ENCODE results near the gene MYO7B. TPM values are rescaled to one million over a fixed set of nuclear protein-coding genes. Genes with fewer than 3 reads are reported as not detected.

MYO7B gene
- polyA plus RNA-seq, 2 of the 4 experiments (the other 2 are of a cell fraction): 0.04 to 0.09 TPM

GRCh38 chr2:127633556-127634065 is 98.1 kb downstream of the MYO7B start:
- Histone ChIP-seq H3K4me2 (no peak overlapping the region), H3K27ac (no peak overlapping the region), H3K4me3 (no peak overlapping the region), H3K4me1 (peaks cover 15% of the 10 kb centered on the region), H3K9me3 (no peaks in the 10 kb centered on the region)
- FAIRE-seq (no peak), ATAC-seq (no peak), DNase-seq (ENCODE audit: low read depth in 1 of 2, low spot score in 1 of 2) (no peak)
- 94% methylated on average over 9 of the region's 9 CpGs for WGBS (ENCODE audit: missing lambda C conversion rate)
- ChIA-PET POLR2A (no interaction called here), CTCF (interaction anchor here (1.5 kb wide), 1 partner anchor 16 kb away, joined by 4 read pairs; no protein-coding TSS in a partner anchor)
- TF ChIP-seq CBX8 (IDR thresholded peaks at IDR 0.05): no peak
- TF ChIP-seq CHD2 (IDR thresholded peaks at IDR 0.05; ENCODE audit: low read length, partially characterized antibody): no peak
- no peak for TF ChIP-seq PBX3 (IDR thresholded peaks at IDR 0.05)
- TF ChIP-seq HMGXB4 (CRISPR knock-in tag; IDR thresholded peaks at IDR 0.05; ENCODE audit: borderline replicate concordance): no peak
- TF ChIP-seq, protein P1, sequence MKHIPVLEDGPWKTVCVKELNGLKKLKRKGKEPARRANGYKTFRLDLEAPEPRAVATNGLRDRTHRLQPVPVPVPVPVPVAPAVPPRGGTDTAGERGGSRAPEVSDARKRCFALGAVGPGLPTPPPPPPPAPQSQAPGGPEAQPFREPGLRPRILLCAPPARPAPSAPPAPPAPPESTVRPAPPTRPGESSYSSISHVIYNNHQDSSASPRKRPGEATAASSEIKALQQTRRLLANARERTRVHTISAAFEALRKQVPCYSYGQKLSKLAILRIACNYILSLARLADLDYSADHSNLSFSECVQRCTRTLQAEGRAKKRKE (CRISPR knock-in tag; IDR thresholded peaks at IDR 0.05; ENCODE audit: low read depth): no peak
- TF ChIP-seq EHF (CRISPR knock-in tag; IDR thresholded peaks at IDR 0.05): no peak
- no peak for TF ChIP-seq HOXB5 (CRISPR knock-in tag; IDR thresholded peaks at IDR 0.05)
- no peak for TF ChIP-seq KDM1A (IDR thresholded peaks at IDR 0.05; ENCODE audit: low read depth)
- TF ChIP-seq MAFK (IDR thresholded peaks at IDR 0.05; ENCODE audit: partially characterized antibody): no peak
- no peak for TF ChIP-seq HOXA7 (CRISPR knock-in tag; IDR thresholded peaks at IDR 0.05)
- no peak for TF ChIP-seq RNF2 (IDR thresholded peaks at IDR 0.05; ENCODE audit: borderline replicate concordance, low read depth)
- no peak for TF ChIP-seq KDM5A (IDR thresholded peaks at IDR 0.05)
- TF ChIP-seq NFE2L2 (conservative IDR thresholded peaks at IDR 0.05; ENCODE audit: low read length): no peak
- no peak for TF ChIP-seq CTCF (IDR thresholded peaks at IDR 0.05)
- TF ChIP-seq GATA3 (IDR thresholded peaks at IDR 0.05; ENCODE audit: borderline replicate concordance): no peak
- TF ChIP-seq, protein P2, sequence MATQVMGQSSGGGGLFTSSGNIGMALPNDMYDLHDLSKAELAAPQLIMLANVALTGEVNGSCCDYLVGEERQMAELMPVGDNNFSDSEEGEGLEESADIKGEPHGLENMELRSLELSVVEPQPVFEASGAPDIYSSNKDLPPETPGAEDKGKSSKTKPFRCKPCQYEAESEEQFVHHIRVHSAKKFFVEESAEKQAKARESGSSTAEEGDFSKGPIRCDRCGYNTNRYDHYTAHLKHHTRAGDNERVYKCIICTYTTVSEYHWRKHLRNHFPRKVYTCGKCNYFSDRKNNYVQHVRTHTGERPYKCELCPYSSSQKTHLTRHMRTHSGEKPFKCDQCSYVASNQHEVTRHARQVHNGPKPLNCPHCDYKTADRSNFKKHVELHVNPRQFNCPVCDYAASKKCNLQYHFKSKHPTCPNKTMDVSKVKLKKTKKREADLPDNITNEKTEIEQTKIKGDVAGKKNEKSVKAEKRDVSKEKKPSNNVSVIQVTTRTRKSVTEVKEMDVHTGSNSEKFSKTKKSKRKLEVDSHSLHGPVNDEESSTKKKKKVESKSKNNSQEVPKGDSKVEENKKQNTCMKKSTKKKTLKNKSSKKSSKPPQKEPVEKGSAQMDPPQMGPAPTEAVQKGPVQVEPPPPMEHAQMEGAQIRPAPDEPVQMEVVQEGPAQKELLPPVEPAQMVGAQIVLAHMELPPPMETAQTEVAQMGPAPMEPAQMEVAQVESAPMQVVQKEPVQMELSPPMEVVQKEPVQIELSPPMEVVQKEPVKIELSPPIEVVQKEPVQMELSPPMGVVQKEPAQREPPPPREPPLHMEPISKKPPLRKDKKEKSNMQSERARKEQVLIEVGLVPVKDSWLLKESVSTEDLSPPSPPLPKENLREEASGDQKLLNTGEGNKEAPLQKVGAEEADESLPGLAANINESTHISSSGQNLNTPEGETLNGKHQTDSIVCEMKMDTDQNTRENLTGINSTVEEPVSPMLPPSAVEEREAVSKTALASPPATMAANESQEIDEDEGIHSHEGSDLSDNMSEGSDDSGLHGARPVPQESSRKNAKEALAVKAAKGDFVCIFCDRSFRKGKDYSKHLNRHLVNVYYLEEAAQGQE (IDR thresholded peaks at IDR 0.05): no peak
- TF ChIP-seq EHMT2 (IDR thresholded peaks at IDR 0.05; ENCODE audit: low read depth): no peak
- no peak for TF ChIP-seq RARB (CRISPR knock-in tag; IDR thresholded peaks at IDR 0.05)

All from A549 (cell line).